ENCODE measurements around the gene PHF13. TPM values are rescaled to one million over a fixed set of nuclear protein-coding genes. Genes with fewer than 3 reads are reported as not detected.

The PHF13 gene
- total RNA-seq, 3 donors from 2014 or later = 10.9 to 18.3 (median 14.4) TPM

- Histone ChIP-seq H3K4me1 (no peaks in the 10 kb centered on the region), H3K27ac (no peak overlapping the region), H3K27me3 (no peaks in the 10 kb centered on the region), H3K36me3 (no peaks in the 10 kb centered on the region), H3K9me3 (no peaks in the 10 kb centered on the region), H3K4me3 (no peak overlapping the region)
- intact Hi-C loops (cut with DNase I; ENCODE audit: low total_unique reads) = loop anchor here (10.0 kb wide), 1 partner anchor 154 kb away; the partner anchor contains the start of gene PLEKHG5
- no peak for DNase-seq (ENCODE audit: low spot score in 2 of 2)
- TF ChIP-seq CTCF (IDR thresholded peaks at IDR 0.05) = no peak
- TF ChIP-seq POLR2A (IDR thresholded peaks at IDR 0.05) = no peak
- TF ChIP-seq POLR2AphosphoS5 (IDR thresholded peaks at IDR 0.05) = no peak
Observed at GRCh38 chr1:6648556-6648955, 35.0 kb downstream of the PHF13 start.

GRCh38 chr1:6651909-6652308 is 38.4 kb downstream of the PHF13 start:
- TF ChIP-seq POLR2AphosphoS5 (IDR thresholded peaks at IDR 0.05) = no peak
- TF ChIP-seq POLR2A (IDR thresholded peaks at IDR 0.05) = no peak
- TF ChIP-seq CTCF (IDR thresholded peaks at IDR 0.05) = no peak
- no peak for DNase-seq (ENCODE audit: low spot score in 2 of 2)
- H3K27me3 ChIP-seq = no peaks in the 10 kb centered on the region
- no peaks in the 10 kb centered on the region for H3K4me1 ChIP-seq
- intact Hi-C loops (cut with DNase I; ENCODE audit: low total_unique reads) = no loop called here
- no peak overlapping the region for H3K4me3 ChIP-seq
- no peaks in the 10 kb centered on the region for H3K36me3 ChIP-seq
- no peaks in the 10 kb centered on the region for H3K9me3 ChIP-seq
- H3K27ac ChIP-seq = no peak overlapping the region

GRCh38 chr1:6652986-6653385 is 39.5 kb downstream of the PHF13 start:
- intact Hi-C loops (cut with DNase I; ENCODE audit: low total_unique reads) = no loop called here
- no peaks in the 10 kb centered on the region for H3K9me3 ChIP-seq
- no peak for TF ChIP-seq POLR2A (IDR thresholded peaks at IDR 0.05)
- TF ChIP-seq POLR2AphosphoS5 (IDR thresholded peaks at IDR 0.05) = no peak
- H3K27ac ChIP-seq = no peak overlapping the region
- no peaks in the 10 kb centered on the region for H3K27me3 ChIP-seq
- no peak overlapping the region for H3K4me3 ChIP-seq
- no peaks in the 10 kb centered on the region for H3K36me3 ChIP-seq
- H3K4me1 ChIP-seq = no peaks in the 10 kb centered on the region
- no peak for DNase-seq (ENCODE audit: low spot score in 2 of 2)

GRCh38 chr1:6653436-6654290 is 40.1 kb downstream of the PHF13 start:
- Histone ChIP-seq H3K27ac (no peak overlapping the region), H3K4me1 (no peaks in the 10 kb centered on the region), H3K9me3 (no peaks in the 10 kb centered on the region), H3K4me3 (no peak overlapping the region), H3K36me3 (no peaks in the 10 kb centered on the region), H3K27me3 (no peaks in the 10 kb centered on the region)
- intact Hi-C loops (cut with DNase I; ENCODE audit: low total_unique reads) = no loop called here
- TF ChIP-seq CTCF (IDR thresholded peaks at IDR 0.05) (no peak), POLR2AphosphoS5 (IDR thresholded peaks at IDR 0.05) (no peak), POLR2A (IDR thresholded peaks at IDR 0.05) (no peak)
- DNase-seq (ENCODE audit: low spot score in 2 of 2) = no peak

- Histone ChIP-seq H3K9me3 (no peaks in the 10 kb centered on the region), H3K27me3 (no peaks in the 10 kb centered on the region), H3K27ac (no peak overlapping the region), H3K36me3 (no peaks in the 10 kb centered on the region), H3K4me3 (no peak overlapping the region), H3K4me1 (no peaks in the 10 kb centered on the region)
- intact Hi-C loops (cut with DNase I; ENCODE audit: low total_unique reads) = no loop called here
- TF ChIP-seq POLR2AphosphoS5 (IDR thresholded peaks at IDR 0.05) = no peak
- no peak for TF ChIP-seq POLR2A (IDR thresholded peaks at IDR 0.05)
- no peak for DNase-seq (ENCODE audit: low spot score in 2 of 2)
Observed at GRCh38 chr1:6657138-6657537, 43.6 kb downstream of the PHF13 start.

GRCh38 chr1:6658359-6659060 is 45.0 kb downstream of the PHF13 start:
- H3K4me3 ChIP-seq = no peak overlapping the region
- DNase-seq (ENCODE audit: low spot score in 2 of 2) = no peak
- no peaks in the 10 kb centered on the region for H3K4me1 ChIP-seq
- no peak for TF ChIP-seq POLR2AphosphoS5 (IDR thresholded peaks at IDR 0.05)
- intact Hi-C loops (cut with DNase I; ENCODE audit: low total_unique reads) = no loop called here
- no peaks in the 10 kb centered on the region for H3K36me3 ChIP-seq
- no peaks in the 10 kb centered on the region for H3K9me3 ChIP-seq
- no peak overlapping the region for H3K27ac ChIP-seq
- no peaks in the 10 kb centered on the region for H3K27me3 ChIP-seq

Measured in breast epithelium (tissue), 4 donors.